GM12864 (cell line): ENCODE results near the gene PARN.

Source experiments
- DNase-seq: peaks from one replicate; pipeline ENCODE4 v3.0.0-alpha.2; 2011; ENCODE audit warnings: low read depth
- H3K4me3 ChIP-seq: 2 replicates; pipeline ENCODE4 v1.5.1; 2011; ENCODE audit warnings: mild to moderate bottlenecking, low read depth, low read length, control low read depth
- CTCF ChIP-seq: IDR thresholded peaks from 2 replicates; pipeline ENCODE4 v1.5.1; 2011; ENCODE audit warnings: low read depth, mild to moderate bottlenecking, moderate library complexity, low read length, control low read depth, inconsistent platforms; ENCODE audit errors: missing control alignments

PARN gene

GRCh38 chr16:14629612-14629918 is 495 bp downstream of the PARN start:
- H3K4me3 ChIP-seq, result peak overlapping the region; percentile 67
- TF ChIP-seq CTCF, result no peak
- no peak for DNase-seq

- no peak for TF ChIP-seq CTCF
- peak overlapping the region; percentile 67 for H3K4me3 ChIP-seq
- no peak for DNase-seq
These were observed 1.1 kb downstream of the PARN start for GRCh38 chr16:14628806-14629611.

- no peak overlapping the region for H3K4me3 ChIP-seq
- TF ChIP-seq CTCF, result no peak
- DNase-seq, result no peak
These were observed 3.0 kb downstream of the PARN start for GRCh38 chr16:14627078-14627477.

- TF ChIP-seq CTCF, result no peak
- H3K4me3 ChIP-seq, result no peak overlapping the region
- no peak for DNase-seq
These were observed 11.5 kb downstream of the PARN start for GRCh38 chr16:14618566-14618965.

- no peak for DNase-seq
- TF ChIP-seq CTCF, result no peak
- H3K4me3 ChIP-seq, result no peak overlapping the region
These were observed 13.8 kb downstream of the PARN start for GRCh38 chr16:14616280-14616679.

GRCh38 chr16:14613991-14614390 is 16.1 kb downstream of the PARN start:
- H3K4me3 ChIP-seq, result no peak overlapping the region
- TF ChIP-seq CTCF, result no peak
- no peak for DNase-seq

- no peak for TF ChIP-seq CTCF
- H3K4me3 ChIP-seq, result no peak overlapping the region
- no peak for DNase-seq
These were observed 18.4 kb downstream of the PARN start for GRCh38 chr16:14611660-14612059.
